HG02973 (cell line): ENCODE measurements around the gene EDC4.

Source experiments
- ATAC-seq: cut with Tn5 transposase; IDR thresholded peaks from one replicate; pipeline ENCODE4 v1.9.1; 2021; ENCODE audit warnings: moderate library complexity; ENCODE audit not compliant: unreplicated experiment

EDC4 gene

DNA sequence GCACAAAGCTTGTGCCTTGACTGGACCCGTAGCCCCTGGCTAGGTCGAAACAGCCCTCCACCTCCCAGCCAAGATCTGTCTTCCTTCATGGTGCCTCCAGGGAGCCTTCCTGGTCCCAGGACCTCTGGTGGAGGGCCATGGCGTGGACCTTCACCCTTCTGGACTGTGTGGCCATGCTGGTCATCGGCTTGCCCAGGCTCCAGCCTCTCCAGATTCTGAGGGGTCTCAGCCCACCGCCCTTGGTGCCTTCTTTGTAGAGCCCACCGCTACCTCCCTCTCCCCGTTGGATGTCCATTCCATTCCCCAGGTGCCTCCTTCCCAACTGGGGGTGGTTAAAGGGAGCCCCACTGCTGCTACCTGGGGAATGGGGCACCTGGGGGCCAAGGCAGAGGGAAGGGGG lies 55.3 kb downstream of the EDC4 start:
- ATAC-seq = no peak

DNA sequence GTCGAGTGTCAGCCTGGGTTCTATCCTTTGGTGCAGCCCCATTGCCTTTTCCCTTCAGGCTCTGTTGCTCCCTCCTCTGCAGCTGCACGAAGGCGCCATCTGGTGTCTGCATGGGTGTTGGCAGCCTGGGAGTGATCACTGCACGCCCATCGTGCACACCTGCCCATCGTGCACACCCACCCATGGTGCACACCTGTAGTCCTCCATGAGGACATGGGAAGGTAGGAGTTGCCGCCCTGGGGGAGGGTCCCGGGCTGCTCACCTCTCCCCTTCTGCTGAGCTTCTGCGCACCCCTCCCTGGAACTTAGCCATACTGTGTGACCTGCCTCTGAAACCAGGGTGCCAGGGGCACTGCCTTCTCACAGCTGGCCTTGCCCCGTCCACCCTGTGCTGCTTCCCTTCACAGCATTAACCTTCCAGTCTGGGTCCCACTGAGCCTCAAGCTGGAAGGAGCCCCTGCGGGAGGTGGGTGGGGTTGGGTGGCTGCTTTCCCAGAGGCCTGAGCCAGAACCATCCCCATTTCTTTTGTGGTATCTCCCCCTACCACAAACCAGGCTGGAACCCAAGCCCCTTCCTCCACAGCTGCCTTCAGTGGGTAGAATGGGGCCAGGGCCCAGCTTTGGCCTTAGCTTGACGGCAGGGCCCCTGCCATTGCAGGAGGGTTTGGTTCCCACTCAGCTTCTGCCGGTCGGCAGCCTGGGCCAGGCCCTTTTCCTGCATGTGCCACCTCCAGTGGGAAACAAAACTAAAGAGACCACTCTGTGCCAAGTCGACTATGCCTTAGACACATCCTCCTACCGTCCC lies 55.9 kb downstream of the EDC4 start:
- no peak for ATAC-seq

DNA sequence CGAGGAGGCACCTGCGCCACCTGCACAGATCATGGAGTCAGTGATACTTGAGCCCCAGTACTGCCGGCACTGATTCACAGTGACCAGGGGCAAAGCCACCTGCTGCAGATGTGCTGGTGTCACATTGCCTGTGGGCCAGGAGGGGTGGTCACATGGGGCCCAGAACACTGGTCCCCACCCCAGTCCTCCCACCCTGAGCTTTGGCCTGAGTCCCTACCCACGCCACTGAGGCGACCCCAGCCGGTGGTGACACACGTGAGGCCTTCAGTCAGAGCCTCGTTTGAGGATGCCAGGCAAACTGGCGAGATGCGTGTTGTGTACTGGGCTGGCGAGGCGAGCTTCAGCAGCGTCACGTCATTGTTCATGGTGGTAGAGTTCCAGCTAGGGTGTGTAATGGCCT lies 57.3 kb downstream of the EDC4 start:
- no peak for ATAC-seq

DNA sequence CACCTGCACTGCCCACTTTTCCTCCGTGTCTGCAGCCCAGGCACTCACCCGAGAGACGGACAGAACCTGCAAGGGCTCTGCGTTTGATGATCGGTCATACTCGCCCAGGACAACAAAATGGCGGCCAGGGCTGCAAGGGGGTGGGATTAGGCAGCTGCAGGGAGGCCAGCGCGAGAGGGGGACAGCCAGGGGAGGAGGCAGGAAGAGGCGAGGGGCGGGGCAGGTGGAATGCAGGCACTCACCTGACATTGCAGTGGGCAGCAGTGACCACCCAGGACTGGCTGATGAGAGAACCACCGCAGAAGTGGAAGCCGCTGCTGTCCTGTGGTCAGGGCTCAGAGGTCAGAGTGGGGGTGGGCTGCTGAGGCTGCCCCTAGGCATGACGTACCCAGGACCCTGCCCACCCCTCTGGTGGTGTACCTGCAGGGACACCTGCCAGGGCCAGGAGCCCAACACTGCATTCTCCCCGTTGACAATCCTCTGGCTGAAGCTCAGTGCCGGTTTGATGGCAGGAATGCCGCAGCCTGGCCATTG lies 57.9 kb downstream of the EDC4 start:
- ATAC-seq = no peak
